ENCODE measurements around the gene HDAC2.

- TF ChIP-seq EZH2 (IDR thresholded peaks at IDR 0.05; ENCODE audit: borderline replicate concordance, insufficient read depth, low read depth, low read length, poor library complexity, severe bottlenecking), result no peak
- TF ChIP-seq, protein P1, sequence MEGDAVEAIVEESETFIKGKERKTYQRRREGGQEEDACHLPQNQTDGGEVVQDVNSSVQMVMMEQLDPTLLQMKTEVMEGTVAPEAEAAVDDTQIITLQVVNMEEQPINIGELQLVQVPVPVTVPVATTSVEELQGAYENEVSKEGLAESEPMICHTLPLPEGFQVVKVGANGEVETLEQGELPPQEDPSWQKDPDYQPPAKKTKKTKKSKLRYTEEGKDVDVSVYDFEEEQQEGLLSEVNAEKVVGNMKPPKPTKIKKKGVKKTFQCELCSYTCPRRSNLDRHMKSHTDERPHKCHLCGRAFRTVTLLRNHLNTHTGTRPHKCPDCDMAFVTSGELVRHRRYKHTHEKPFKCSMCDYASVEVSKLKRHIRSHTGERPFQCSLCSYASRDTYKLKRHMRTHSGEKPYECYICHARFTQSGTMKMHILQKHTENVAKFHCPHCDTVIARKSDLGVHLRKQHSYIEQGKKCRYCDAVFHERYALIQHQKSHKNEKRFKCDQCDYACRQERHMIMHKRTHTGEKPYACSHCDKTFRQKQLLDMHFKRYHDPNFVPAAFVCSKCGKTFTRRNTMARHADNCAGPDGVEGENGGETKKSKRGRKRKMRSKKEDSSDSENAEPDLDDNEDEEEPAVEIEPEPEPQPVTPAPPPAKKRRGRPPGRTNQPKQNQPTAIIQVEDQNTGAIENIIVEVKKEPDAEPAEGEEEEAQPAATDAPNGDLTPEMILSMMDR (IDR thresholded peaks at IDR 0.05), result no peak
Observed at GRCh38 chr6:114008331-114008730, 37.4 kb upstream of the HDAC2 start.
